ENCODE data around the gene TJP1. TPM values are rescaled to one million over a fixed set of nuclear protein-coding genes. Genes with fewer than 3 reads are reported as not detected.
A peak's percentile ranks its signal among the peaks of the same experiment; 100 is the strongest.

TJP1 gene
- total RNA-seq, 6 donors from 2014 or later = 88.0 to 168 (median 113) TPM

DNA sequence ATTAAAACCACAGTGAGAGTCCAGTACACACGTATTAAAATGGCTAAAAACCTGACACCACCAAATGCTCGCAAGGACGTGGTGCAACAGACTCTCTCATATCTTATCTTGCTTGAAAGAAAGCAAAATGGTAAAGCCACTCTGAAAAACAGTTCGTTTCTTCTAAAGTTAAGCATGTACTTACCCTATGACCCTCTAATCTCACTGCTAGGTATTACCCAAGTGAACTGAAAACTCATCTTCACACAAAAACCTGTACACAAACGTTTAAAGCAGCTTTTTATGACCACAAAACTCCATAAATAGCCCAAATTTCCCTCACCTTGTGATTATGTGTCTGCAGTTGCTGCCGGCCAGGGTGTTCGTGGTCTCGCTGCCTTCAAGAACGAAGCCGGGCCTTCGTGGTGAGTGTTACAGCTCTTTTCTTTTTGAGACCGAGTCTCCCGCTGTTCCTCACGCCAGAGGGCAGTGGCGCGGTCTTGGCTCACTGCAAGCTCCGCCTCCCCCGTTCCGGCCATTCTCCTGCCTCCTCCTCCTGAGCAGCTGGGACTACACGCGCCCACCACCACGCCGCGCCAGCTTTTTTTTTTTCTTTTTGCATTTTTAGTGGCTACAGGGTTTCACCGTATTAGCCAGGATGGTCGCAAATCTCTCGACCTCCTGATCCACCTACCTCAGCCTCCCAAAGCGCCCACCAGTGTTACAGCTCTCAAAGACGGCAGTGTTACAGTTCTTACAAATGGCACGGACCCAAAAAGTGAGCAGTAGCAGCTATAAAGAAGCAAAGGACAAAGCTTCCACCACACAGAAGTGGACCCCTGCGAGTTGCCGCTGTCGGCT is 165.4 kb downstream of the TJP1 start:
- H3K36me3 ChIP-seq = no peaks in the 10 kb centered on the region
- TF ChIP-seq POLR2AphosphoS5 (IDR thresholded peaks at IDR 0.05) (no peak), POLR2A (IDR thresholded peaks at IDR 0.05) (no peak), EP300 (IDR thresholded peaks at IDR 0.05) (no peak)
- TF ChIP-seq, protein P1, sequence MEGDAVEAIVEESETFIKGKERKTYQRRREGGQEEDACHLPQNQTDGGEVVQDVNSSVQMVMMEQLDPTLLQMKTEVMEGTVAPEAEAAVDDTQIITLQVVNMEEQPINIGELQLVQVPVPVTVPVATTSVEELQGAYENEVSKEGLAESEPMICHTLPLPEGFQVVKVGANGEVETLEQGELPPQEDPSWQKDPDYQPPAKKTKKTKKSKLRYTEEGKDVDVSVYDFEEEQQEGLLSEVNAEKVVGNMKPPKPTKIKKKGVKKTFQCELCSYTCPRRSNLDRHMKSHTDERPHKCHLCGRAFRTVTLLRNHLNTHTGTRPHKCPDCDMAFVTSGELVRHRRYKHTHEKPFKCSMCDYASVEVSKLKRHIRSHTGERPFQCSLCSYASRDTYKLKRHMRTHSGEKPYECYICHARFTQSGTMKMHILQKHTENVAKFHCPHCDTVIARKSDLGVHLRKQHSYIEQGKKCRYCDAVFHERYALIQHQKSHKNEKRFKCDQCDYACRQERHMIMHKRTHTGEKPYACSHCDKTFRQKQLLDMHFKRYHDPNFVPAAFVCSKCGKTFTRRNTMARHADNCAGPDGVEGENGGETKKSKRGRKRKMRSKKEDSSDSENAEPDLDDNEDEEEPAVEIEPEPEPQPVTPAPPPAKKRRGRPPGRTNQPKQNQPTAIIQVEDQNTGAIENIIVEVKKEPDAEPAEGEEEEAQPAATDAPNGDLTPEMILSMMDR (IDR thresholded peaks at IDR 0.05) = no peak
- no peaks in the 10 kb centered on the region for H3K27me3 ChIP-seq
- WGBS, 2 donors = 82 to 89% methylated on average over 33 of the region's 33 CpGs
- H3K27ac ChIP-seq = no peak overlapping the region
- no peak for ATAC-seq (ENCODE audit: low FRiP score in 2 of 2)
- H3K4me3 ChIP-seq = no peak overlapping the region
- H3K9me3 ChIP-seq = peaks cover 0 to 7% (median 2%) of the 10 kb centered on the region in 4 donors
- peak in 1 of 2 donors; percentile 62 for DNase-seq
- H3K4me1 ChIP-seq = no peaks in the 10 kb centered on the region

DNA sequence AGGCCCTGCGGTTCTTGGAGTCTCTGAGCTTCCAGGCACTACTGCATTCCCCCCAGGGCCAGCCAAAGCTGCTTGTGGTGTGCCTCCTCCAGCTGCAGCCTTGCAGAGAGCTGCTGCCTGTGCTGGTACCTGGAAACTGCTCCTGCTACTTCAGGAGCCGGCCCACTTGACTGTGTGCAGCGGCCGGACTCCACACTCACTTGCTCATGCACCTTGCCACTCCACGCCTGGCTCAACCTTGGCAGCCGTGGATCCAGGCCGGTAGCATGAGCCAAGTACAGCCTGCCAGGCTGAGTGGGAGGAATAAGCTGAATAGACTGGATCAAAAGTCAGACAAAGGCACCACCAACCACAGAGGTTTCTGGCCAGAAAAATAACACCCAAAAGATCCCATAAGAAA is 169.7 kb downstream of the TJP1 start:
- Histone ChIP-seq H3K27me3 (no peaks in the 10 kb centered on the region), H3K4me3 (no peak overlapping the region), H3K9me3 (peaks cover 0 to 13% (median 3%) of the 10 kb centered on the region in 4 donors), H3K27ac (no peak overlapping the region), H3K36me3 (no peaks in the 10 kb centered on the region), H3K4me1 (no peaks in the 10 kb centered on the region)
- DNase-seq = no peak
- TF ChIP-seq POLR2A (IDR thresholded peaks at IDR 0.05) (no peak), EP300 (IDR thresholded peaks at IDR 0.05) (no peak), POLR2AphosphoS5 (IDR thresholded peaks at IDR 0.05) (no peak)
- TF ChIP-seq, protein P1 (IDR thresholded peaks at IDR 0.05) = no peak
- ATAC-seq (ENCODE audit: low FRiP score in 2 of 2) = no peak
- 80 to 96% methylated on average over 1 to 7 of the region's 7 CpGs for WGBS, 2 donors

DNA sequence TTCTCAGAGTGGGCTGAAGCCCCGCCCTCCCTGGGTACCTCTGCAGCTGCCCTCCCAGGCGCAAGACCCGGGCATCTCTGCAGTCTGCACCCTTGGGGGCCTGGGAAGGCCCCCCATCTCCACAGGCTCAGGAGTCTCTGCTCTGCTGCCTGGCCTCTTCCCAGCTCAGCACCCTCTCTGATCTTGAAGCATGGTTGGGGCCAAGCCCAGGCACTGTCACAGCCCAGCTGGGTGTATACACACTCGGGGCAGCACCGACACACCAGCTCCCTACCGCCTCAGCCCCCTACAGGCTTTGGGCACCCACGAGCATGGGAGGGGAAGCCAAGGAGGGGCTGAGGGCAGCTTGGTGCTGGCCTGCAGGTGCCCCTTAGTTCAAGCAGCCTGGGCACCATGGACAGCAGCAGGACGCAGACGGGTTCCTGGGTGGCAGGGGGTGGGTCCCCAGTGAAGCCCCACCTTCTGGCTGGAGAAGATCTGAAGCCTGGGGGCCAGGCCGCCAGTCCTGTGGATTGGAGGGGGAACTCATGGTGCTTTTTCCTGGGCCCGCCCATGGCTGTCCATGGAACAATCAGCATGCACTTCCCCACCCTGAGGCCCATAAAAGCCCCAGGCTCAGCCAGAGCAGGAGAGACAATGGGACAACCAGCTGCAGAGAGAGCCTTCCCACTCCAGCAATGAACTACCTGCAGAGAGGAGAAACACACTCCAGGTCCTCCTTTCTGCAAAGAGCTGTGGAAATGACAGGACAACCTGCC is 170.6 kb downstream of the TJP1 start:
- H3K36me3 ChIP-seq = no peaks in the 10 kb centered on the region
- TF ChIP-seq EP300 (IDR thresholded peaks at IDR 0.05) (no peak), POLR2A (IDR thresholded peaks at IDR 0.05) (no peak), POLR2AphosphoS5 (IDR thresholded peaks at IDR 0.05) (no peak)
- TF ChIP-seq, protein P1 (IDR thresholded peaks at IDR 0.05) = no peak
- no peak for DNase-seq
- H3K27ac ChIP-seq = no peak overlapping the region
- 98 to 100% methylated on average over 6 to 11 of the region's 11 CpGs for WGBS, 2 donors
- peaks cover 0 to 13% (median 3%) of the 10 kb centered on the region in 4 donors for H3K9me3 ChIP-seq
- ATAC-seq (ENCODE audit: low FRiP score in 2 of 2) = peak; percentile 17 to 51
- no peaks in the 10 kb centered on the region for H3K4me1 ChIP-seq
- H3K4me3 ChIP-seq = no peak overlapping the region
- no peaks in the 10 kb centered on the region for H3K27me3 ChIP-seq

Small RNA genes within 50 kb of the gene (small RNA-seq; reads per million reads assigned to genes)
- gene HMGN2P5 = 0 reads per million in 4 donors

All from upper lobe of left lung (tissue), 6 donors.